GM19455 (cell line): ENCODE measurements around the gene KRTAP5-11.
"Not testable (repeated sequence)": the region's sequence is repeated elsewhere in the genome, so short reads cannot be mapped to it uniquely, and the experiment has no call there.

Experiments used
- ATAC-seq: cut with Tn5 transposase; IDR thresholded peaks from one replicate; pipeline ENCODE4 v1.9.1; 2021; ENCODE audit not compliant: unreplicated experiment

The KRTAP5-11 gene, protein sequence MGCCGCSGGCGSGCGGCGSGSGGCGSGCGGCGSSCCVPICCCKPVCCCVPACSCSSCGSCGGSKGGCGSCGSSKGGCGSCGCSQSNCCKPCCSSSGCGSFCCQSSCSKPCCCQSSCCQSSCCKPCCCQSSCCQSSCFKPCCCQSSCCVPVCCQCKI

DNA sequence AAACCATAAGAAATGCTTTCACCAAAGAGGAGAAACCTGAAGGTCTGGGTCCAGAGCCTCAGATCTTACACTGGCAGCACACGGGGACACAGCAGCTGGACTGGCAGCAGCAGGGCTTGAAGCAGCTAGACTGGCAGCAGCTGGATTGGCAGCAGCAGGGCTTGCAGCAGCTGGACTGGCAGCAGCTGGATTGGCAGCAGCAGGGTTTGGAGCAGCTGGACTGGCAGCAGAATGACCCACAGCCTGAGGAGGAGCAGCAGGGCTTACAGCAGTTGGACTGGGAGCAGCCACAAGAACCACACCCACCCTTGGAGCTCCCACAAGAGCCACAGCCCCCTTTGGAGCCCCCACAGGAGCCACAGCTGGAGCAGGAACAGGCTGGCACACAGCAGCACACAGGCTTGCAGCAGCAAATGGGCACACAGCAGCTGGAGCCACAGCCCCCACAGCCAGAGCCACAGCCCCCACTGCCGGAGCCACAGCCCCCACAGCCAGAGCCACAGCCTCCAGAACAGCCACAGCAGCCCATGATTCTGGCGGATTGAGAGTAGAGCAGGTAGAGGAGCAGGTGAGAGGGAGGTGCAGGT is at the start of gene KRTAP5-11:
Gene KRTAP5-11, minus strand, starts transcription at position 567 of the 587 bp plus-strand sequence. Its CDS starts 38 bp downstream, at position 529.
- no peak for ATAC-seq

DNA sequence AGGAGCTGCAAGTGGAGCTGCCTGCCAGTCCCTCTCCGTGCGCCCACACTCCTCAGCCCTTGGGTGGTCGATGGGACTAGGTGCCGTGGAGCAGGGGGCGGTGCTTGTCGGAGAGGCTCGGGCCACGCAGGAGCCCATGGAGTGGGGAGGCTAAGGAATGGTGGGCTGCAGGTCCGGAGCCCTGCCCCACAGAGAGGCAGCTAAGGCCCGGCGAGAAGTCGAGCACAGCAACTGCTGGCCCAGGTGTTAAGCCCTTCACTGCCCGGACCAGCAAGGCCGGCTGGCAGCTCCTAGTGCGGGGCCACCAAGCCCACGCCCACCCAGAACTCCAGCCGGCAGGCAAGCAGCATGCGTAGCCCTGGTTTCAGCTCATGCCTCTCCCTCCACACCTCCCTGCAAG is 48.9 kb upstream of the KRTAP5-11 start:
- ATAC-seq: not testable (repeated sequence)

DNA sequence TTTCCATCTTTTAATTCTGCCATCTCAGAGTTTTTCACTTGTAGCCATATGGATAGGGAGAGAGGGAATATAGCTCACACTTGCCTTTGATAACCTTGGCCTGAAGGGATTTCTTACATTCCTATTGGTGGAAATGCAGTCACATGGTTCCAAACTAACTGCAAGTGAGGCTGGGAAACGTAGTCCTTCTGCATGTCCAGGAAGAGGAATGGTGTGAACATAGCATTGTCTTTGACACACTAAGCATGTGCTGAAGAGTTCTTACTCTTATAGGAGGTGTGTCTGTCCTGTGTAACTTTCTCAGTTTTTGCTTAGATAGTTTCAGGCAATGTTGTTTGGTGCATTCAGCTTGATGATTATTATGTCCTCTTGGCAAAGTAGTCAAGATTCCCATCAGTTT is 47.4 kb upstream of the KRTAP5-11 start:
- ATAC-seq: not testable (repeated sequence)

- not testable (repeated sequence) for ATAC-seq
Observed at GRCh38 chr11:71628943-71629342, 46.3 kb upstream of the KRTAP5-11 start.

GRCh38 chr11:71623226-71623625 is 40.6 kb upstream of the KRTAP5-11 start:
- not testable (repeated sequence) for ATAC-seq

- not testable (repeated sequence) for ATAC-seq
Observed at GRCh38 chr11:71622561-71622960, 39.9 kb upstream of the KRTAP5-11 start.

GRCh38 chr11:71615003-71615402 is 32.3 kb upstream of the KRTAP5-11 start:
- ATAC-seq: not testable (repeated sequence)

DNA sequence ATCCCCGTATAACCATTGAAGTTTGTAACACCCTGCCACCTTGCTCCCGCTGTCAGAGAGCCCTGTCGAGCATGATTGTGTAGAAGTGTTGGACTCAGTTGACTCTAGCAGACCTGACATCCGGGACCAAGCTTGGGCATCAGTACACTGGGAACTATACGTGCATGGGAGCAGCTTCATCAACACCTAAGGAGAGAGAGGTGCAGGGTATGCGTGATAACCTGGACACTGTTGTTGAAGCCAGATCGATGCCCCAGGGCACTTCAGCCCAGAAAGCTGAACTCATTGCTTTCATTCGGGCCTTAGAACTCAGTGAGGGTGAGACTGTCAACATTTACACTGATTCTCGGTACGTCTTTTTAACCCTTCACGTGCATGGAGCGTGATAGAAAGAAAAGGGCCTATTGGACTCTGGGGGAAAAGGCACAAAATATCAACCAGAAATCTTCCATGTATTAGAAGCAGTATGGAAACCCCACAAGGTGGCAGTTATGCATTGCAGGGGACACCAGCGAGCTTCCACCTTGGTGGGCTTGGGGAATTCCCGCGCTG is 31.8 kb upstream of the KRTAP5-11 start:
- not testable (repeated sequence) for ATAC-seq

GRCh38 chr11:71613931-71614330 is 31.3 kb upstream of the KRTAP5-11 start:
- not testable (repeated sequence) for ATAC-seq

- not testable (repeated sequence) for ATAC-seq
Observed at GRCh38 chr11:71611218-71611910, 28.7 kb upstream of the KRTAP5-11 start.

- not testable (repeated sequence) for ATAC-seq
Observed at GRCh38 chr11:71608272-71608671, 25.6 kb upstream of the KRTAP5-11 start.

- not testable (repeated sequence) for ATAC-seq
Observed at GRCh38 chr11:71607520-71608216, 25.0 kb upstream of the KRTAP5-11 start.

DNA sequence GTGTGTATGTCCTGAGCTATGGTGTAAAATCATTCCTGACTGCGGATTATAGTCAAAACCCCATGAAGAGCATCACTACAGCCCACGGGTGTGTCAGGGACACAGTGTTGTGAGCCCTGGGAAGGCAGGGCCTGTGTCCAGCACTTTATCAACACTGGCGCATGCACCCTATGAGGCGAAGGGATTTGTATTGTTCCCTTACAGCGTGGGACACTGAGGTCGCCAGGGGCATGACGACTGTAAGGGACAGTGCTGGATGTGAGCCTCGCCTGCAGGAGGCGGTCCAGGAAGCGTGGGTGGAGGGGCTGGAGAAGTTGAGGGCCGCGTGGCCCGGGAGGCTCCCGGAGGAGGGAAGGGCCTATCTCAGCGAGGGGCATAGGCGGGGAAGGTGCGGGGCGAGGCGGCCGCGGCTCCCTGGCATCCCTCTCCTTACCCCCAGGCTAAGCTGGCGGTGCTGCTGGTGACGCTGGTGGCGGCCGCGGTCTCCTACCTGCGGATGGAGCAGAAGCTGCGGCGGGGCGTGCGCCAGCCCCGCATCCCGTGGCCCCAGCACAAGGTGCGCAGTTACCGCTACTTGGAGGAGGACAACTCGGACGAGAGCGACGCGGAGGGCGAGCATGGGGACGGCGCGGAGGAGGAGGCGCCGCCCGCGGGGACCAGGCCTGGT is 24.3 kb upstream of the KRTAP5-11 start:
- not testable (repeated sequence) for ATAC-seq

GRCh38 chr11:71604798-71605488 is 22.3 kb upstream of the KRTAP5-11 start:
- not testable (repeated sequence) for ATAC-seq

GRCh38 chr11:71603221-71603620 is 20.5 kb upstream of the KRTAP5-11 start:
- ATAC-seq: not testable (repeated sequence)

DNA sequence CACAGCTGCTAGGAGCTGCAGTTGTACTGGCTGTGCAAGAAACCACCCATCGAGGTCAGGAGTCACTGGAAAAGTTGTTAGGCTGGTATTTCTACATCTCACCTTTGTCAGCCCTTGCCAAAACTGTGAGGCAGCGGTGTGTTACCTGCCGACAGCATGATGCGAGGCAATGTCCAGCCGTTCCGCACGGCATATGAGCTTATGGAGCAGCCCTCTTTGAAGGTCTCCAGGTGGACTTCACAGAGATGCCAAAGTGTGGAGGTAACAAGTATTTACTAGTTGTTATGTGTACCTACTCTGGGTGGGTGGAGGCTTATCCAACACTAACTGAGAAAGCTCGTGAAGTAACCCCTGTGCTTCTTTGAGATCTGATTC is 6.9 kb upstream of the KRTAP5-11 start:
- ATAC-seq: not testable (repeated sequence)

- ATAC-seq: not testable (repeated sequence)
Observed at GRCh38 chr11:71588822-71589545, 6.3 kb upstream of the KRTAP5-11 start.

DNA sequence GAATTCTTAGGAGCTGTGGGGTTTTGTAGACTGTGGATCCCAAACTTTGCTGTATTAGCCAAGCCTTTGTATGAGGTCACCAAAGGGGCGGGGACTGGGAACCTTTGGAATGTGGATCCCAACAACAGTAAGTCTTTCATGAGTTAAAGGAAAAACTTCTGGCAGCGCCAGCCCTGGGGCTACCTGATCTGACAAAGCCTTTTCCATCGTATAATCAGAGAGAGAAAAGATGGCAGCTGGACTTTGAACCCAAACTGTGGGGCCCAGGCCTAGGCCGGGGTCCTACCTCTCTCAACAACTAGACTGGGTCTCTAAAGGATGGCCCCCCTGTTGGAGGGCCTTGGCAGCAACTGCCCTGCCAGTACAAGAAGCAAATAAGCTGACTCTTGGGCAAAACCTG is 5.6 kb upstream of the KRTAP5-11 start:
- not testable (repeated sequence) for ATAC-seq

DNA sequence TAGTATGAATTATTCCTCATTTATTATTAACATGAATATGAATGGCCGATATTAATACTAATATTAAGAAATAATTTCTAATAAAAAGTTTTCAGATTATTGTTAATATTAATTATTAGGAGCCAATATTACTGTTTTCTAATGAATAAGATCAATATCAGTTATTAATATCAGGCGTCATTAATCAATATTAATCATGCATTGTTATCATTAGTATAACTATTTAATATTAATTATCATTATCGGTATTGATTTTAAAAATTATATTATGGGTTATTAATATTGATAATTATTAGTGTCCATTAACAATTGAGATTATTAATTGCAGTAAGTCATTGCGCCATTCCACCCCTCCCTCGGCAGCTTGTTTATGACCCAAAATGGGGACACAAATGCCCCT is 3.0 kb upstream of the KRTAP5-11 start:
- ATAC-seq: not testable (repeated sequence)
